Activated T-cell treated with anti-CD3 and anti-CD28 coated beads, Interleukin-2, amount 50 U/mL, for 72 hours (primary cell): ENCODE measurements around the gene KCND2. TPM values are rescaled to one million over a fixed set of nuclear protein-coding genes. Genes with fewer than 3 reads are reported as not detected.

ENCODE experiments used
- ATAC-seq, 2 donors: fragments of 150-1000 bp; cut with Tn5 transposase; replicated peaks in 1 of 2; 2 replicates each; pipeline ENCODE4 v1.10.0; 2021; ENCODE audit warnings: moderate library complexity in 2 of 2, mild to moderate bottlenecking in 1 of 2
- DNase-seq, 2 donors: peaks; one replicate each; pipeline ENCODE4 v3.0.0; 2021 to 2022; ENCODE audit warnings: mixed read lengths in 1 of 2
- H3K27ac Mint-ChIP-seq: one replicate; pipeline ENCODE4 v1.8.0; 2022; ENCODE audit warnings: mild to moderate bottlenecking, moderate library complexity, mixed read lengths
- H3K27me3 Mint-ChIP-seq: one replicate; pipeline ENCODE4 v1.8.0; 2022; ENCODE audit warnings: low read depth, mixed read lengths
- H3K36me3 Mint-ChIP-seq, 2 donors: one replicate each; pipeline ENCODE4 v1.8.0; 2022; ENCODE audit warnings: mixed read lengths in 2 of 2, mild to moderate bottlenecking in 1 of 2; ENCODE audit not compliant: insufficient read depth in 2 of 2
- H3K4me1 Mint-ChIP-seq: one replicate; pipeline ENCODE4 v1.8.0; 2022; ENCODE audit warnings: low read depth, mixed read lengths
- H3K4me3 Mint-ChIP-seq, 2 donors: one replicate each; pipeline ENCODE4 v1.8.0; 2022; ENCODE audit warnings: mild to moderate bottlenecking in 2 of 2, mixed read lengths in 2 of 2, moderate library complexity in 2 of 2
- H3K9me3 Mint-ChIP-seq, 2 donors: one replicate each; pipeline ENCODE4 v1.8.0; 2022; ENCODE audit warnings: mixed read lengths in 2 of 2
- total RNA-seq, 2 donors: library from RNA; stranded (reverse); gene quantifications; one replicate each; pipeline ENCODE4 v1.2.3, GENCODE V29; 2022

The KCND2 gene
- total RNA-seq, 2 donors from 2014 or later: not detected

- H3K36me3 Mint-ChIP-seq: no peaks in the 10 kb centered on the region
- H3K27ac Mint-ChIP-seq: no peak overlapping the region
- H3K4me3 Mint-ChIP-seq: no peak overlapping the region
- DNase-seq (no peak), ATAC-seq (no peak)
- no peaks in the 10 kb centered on the region for H3K27me3 Mint-ChIP-seq
- H3K9me3 Mint-ChIP-seq: peaks cover 4 to 9% of the 10 kb centered on the region in 2 donors
- peaks cover 10% of the 10 kb centered on the region for H3K4me1 Mint-ChIP-seq
Measured at GRCh38 chr7:120402079-120402767, 129.2 kb downstream of the KCND2 start.

- Mint-ChIP-seq H3K27me3 (no peaks in the 10 kb centered on the region), H3K27ac (no peak overlapping the region), H3K4me1 (peaks cover 10% of the 10 kb centered on the region), H3K4me3 (no peak overlapping the region), H3K36me3 (no peaks in the 10 kb centered on the region), H3K9me3 (peaks cover 4 to 9% of the 10 kb centered on the region in 2 donors)
- no peak for ATAC-seq
- no peak for DNase-seq
Measured at GRCh38 chr7:120402801-120403200, 129.8 kb downstream of the KCND2 start.

DNA sequence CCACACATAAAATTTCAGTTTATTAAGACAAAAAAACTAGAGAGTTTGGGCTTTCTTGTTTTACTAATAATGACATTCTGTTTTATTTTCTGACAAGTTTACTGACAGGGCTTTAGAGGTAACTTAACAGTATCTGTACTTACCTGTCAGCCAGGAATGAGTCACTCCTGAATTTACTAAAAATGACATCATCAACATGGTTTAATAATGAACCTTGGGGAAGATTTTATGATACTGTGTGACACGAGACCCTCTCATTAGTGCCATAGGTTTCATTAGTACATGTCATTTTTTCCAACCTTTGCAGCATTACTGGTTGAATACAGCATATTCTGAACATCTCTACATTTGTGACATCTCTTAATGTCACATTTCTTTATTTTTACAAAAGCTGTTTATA lies 131.1 kb downstream of the KCND2 start:
- H3K9me3 Mint-ChIP-seq: peaks cover 4 to 10% of the 10 kb centered on the region in 2 donors
- H3K36me3 Mint-ChIP-seq: no peaks in the 10 kb centered on the region
- no peak overlapping the region for H3K4me3 Mint-ChIP-seq
- H3K4me1 Mint-ChIP-seq: peaks cover 10% of the 10 kb centered on the region
- DNase-seq (no peak), ATAC-seq (peak; percentile 33 to 65)
- H3K27me3 Mint-ChIP-seq: no peaks in the 10 kb centered on the region
- H3K27ac Mint-ChIP-seq: no peak overlapping the region

GRCh38 chr7:120405652-120406051 lies 132.7 kb downstream of the KCND2 start:
- ATAC-seq (no peak), DNase-seq (no peak)
- H3K4me1 Mint-ChIP-seq: peaks cover 10% of the 10 kb centered on the region
- no peak overlapping the region for H3K27ac Mint-ChIP-seq
- no peaks in the 10 kb centered on the region for H3K36me3 Mint-ChIP-seq
- H3K9me3 Mint-ChIP-seq: peaks cover 4 to 10% of the 10 kb centered on the region in 2 donors
- no peaks in the 10 kb centered on the region for H3K27me3 Mint-ChIP-seq
- no peak overlapping the region for H3K4me3 Mint-ChIP-seq

DNA sequence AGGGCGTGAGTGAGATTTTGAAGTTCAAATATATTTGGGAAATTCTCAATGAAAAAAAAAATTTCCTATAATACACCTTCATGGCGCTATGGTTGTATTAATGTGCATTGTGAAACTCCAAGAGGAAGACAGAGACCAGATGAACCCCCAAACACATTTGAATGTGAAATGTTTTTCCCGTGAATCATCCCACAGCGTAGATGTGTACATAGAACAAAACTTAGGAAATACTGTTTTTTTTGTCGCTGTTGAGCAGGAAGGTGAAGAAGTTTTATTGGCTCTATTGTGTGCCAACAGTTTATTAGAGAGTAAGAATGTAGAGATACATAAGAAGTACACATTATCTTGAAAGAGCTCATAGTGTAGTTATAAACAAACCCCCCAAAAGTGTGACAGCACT lies 134.0 kb downstream of the KCND2 start:
- Mint-ChIP-seq H3K4me1 (peaks cover 10% of the 10 kb centered on the region), H3K9me3 (peaks cover 2 to 5% of the 10 kb centered on the region in 2 donors), H3K27me3 (no peaks in the 10 kb centered on the region), H3K36me3 (no peaks in the 10 kb centered on the region), H3K4me3 (no peak overlapping the region), H3K27ac (no peak overlapping the region)
- ATAC-seq: no peak
- DNase-seq: no peak

- H3K4me1 Mint-ChIP-seq: no peaks in the 10 kb centered on the region
- ATAC-seq (no peak), DNase-seq (no peak)
- no peak overlapping the region for H3K27ac Mint-ChIP-seq
- peaks cover 0 to 3% of the 10 kb centered on the region in 2 donors for H3K9me3 Mint-ChIP-seq
- H3K4me3 Mint-ChIP-seq: no peak overlapping the region
- no peaks in the 10 kb centered on the region for H3K27me3 Mint-ChIP-seq
- no peaks in the 10 kb centered on the region for H3K36me3 Mint-ChIP-seq
Measured at GRCh38 chr7:120412139-120413050, 139.4 kb downstream of the KCND2 start.

- Mint-ChIP-seq H3K36me3 (no peaks in the 10 kb centered on the region), H3K27ac (no peak overlapping the region), H3K4me1 (no peaks in the 10 kb centered on the region), H3K9me3 (peaks cover 0 to 2% of the 10 kb centered on the region in 2 donors), H3K4me3 (no peak overlapping the region), H3K27me3 (no peaks in the 10 kb centered on the region)
- no peak for ATAC-seq
- no peak for DNase-seq
Measured at GRCh38 chr7:120413164-120413563, 140.2 kb downstream of the KCND2 start.

- no peaks in the 10 kb centered on the region for H3K9me3 Mint-ChIP-seq
- H3K27me3 Mint-ChIP-seq: no peaks in the 10 kb centered on the region
- H3K36me3 Mint-ChIP-seq: no peaks in the 10 kb centered on the region
- no peak overlapping the region for H3K4me3 Mint-ChIP-seq
- ATAC-seq (no peak), DNase-seq (no peak)
- H3K4me1 Mint-ChIP-seq: no peaks in the 10 kb centered on the region
- H3K27ac Mint-ChIP-seq: no peak overlapping the region
Measured at GRCh38 chr7:120417244-120417979, 144.4 kb downstream of the KCND2 start.

DNA sequence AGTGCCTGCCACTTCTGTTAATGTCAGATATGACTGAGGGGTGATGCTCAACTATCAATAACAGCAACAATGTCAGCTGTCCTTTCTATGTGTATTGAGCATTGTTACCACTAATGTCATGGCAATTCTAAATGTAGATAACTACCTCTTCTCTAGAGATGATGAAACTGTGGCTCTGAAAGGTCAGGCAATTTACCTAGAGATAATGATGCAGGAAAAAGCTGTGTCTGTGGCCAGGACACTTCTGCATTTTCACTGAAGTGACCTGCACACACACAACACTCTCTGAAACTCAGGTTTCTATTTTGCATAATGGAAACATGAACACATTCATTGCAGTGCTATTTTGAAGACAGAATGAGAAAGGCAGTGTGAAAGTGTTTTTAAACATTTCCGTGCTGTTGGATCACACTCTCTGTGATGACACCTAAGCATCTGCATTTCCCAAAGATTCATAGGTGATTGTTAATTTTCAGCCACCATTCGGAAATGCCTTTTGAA lies 148.2 kb downstream of the KCND2 start:
- DNase-seq: no peak
- H3K4me1 Mint-ChIP-seq: no peaks in the 10 kb centered on the region
- H3K27me3 Mint-ChIP-seq: no peaks in the 10 kb centered on the region
- H3K36me3 Mint-ChIP-seq: no peaks in the 10 kb centered on the region
- no peak overlapping the region for H3K27ac Mint-ChIP-seq
- H3K4me3 Mint-ChIP-seq: no peak overlapping the region
- no peak for ATAC-seq
- peaks cover 3 to 5% of the 10 kb centered on the region in 2 donors for H3K9me3 Mint-ChIP-seq

DNA sequence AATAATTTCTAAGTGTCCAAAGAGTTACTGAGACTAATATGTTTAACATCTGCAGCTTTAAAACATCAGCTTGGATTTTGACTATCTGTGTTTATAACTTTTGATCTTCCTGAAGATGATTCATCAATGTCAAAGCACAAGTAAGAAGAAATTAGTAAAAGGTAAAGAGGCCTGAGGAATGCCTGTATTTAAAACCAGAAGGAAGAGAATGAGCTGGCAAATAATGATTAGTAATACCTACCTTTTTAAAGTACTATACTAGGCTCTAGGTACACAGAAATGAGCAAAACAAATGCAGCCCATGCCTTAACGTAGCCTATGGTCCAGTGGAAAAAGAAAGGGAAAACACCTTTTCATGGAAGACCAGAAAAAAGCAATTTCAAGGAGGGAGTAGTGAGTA lies 158.0 kb downstream of the KCND2 start:
- Mint-ChIP-seq H3K27ac (no peak overlapping the region), H3K36me3 (no peaks in the 10 kb centered on the region), H3K9me3 (peaks cover 8 to 10% of the 10 kb centered on the region in 2 donors), H3K4me3 (no peak overlapping the region), H3K27me3 (no peaks in the 10 kb centered on the region), H3K4me1 (no peaks in the 10 kb centered on the region)
- ATAC-seq (no peak), DNase-seq (no peak)

DNA sequence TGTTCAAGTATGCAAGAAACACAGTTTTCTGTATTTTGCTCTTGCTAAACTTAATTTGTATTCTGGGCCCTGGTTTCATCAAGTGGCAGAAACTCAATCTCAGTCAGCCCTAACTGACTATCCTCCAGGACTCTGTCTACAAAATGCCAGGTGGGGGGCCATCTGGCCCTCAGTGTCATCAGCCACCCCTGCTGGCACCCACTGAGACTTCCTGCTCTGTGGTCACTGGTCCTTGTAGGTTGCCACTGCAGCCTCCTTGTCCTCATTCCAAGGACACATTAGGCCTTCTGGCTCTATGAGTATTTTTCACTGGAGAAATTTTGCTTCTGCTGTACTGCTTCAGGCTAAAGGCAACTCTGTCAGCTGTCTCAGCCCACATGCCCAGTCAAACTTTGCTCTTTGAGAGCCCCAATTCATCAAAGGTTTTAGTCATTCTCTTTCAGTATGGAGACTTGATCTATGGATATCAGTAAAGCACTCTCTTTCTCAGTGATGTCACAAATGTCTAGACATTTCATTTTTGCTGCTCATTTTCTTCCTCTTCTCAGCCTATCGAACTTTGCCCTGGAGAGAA lies 163.6 kb downstream of the KCND2 start:
- Mint-ChIP-seq H3K27me3 (no peaks in the 10 kb centered on the region), H3K9me3 (peaks cover 3 to 10% of the 10 kb centered on the region in 2 donors), H3K4me3 (no peak overlapping the region), H3K36me3 (no peaks in the 10 kb centered on the region), H3K27ac (no peak overlapping the region), H3K4me1 (no peaks in the 10 kb centered on the region)
- ATAC-seq: no peak
- no peak for DNase-seq

- Mint-ChIP-seq H3K36me3 (no peaks in the 10 kb centered on the region), H3K27me3 (no peaks in the 10 kb centered on the region), H3K4me3 (no peak overlapping the region), H3K4me1 (no peaks in the 10 kb centered on the region), H3K9me3 (peaks cover 3 to 6% of the 10 kb centered on the region in 2 donors), H3K27ac (no peak overlapping the region)
- ATAC-seq: no peak
- no peak for DNase-seq
Measured at GRCh38 chr7:120441850-120442249, 168.9 kb downstream of the KCND2 start.
